ENCODE results near the gene MCFD2. TPM values are rescaled to one million over a fixed set of nuclear protein-coding genes. Genes with fewer than 3 reads are reported as not detected.

Gene MCFD2
- polyA plus RNA-seq, 3 donors: 37.6 to 78.8 (median 40.0) TPM

- WGBS, 3 donors: 65 to 88% (median 75%) methylated on average over 10 of the region's 10 CpGs
- H3K27ac ChIP-seq (ENCODE audit: low read depth, low read length): no peak overlapping the region
Observed at GRCh38 chr2:46942891-46943626, 27.5 kb upstream of the MCFD2 start.

- no peak overlapping the region for H3K27ac ChIP-seq (ENCODE audit: low read depth, low read length)
- WGBS, 3 donors: 0 to 12% (median 5%) methylated on average over 10 of the region's 10 CpGs
Observed at GRCh38 chr2:46942143-46942526, 26.5 kb upstream of the MCFD2 start.

- 40 to 58% (median 53%) methylated on average over 13 of the region's 13 CpGs for WGBS, 3 donors
- H3K27ac ChIP-seq (ENCODE audit: low read depth, low read length): no peak overlapping the region
Observed at GRCh38 chr2:46939626-46940359, 24.2 kb upstream of the MCFD2 start.

- WGBS, 3 donors: 54 to 70% (median 65%) methylated on average over 4 of the region's 4 CpGs
Observed at GRCh38 chr2:46937471-46937901, 21.9 kb upstream of the MCFD2 start.

GRCh38 chr2:46936566-46936965, 21.0 kb upstream of the MCFD2 start:
- no peak overlapping the region for H3K27ac ChIP-seq (ENCODE audit: low read depth, low read length)
- 92 to 98% (median 95%) methylated on average over 5 of the region's 5 CpGs for WGBS, 3 donors

More at GRCh38 chr2:46937471-46937901, 21.9 kb upstream of the MCFD2 start:
- H3K27ac ChIP-seq (ENCODE audit: low read depth, low read length): no peak overlapping the region

- H3K27ac ChIP-seq (ENCODE audit: low read depth, low read length): no peak overlapping the region
- 90 to 96% (median 94%) methylated on average over 5 of the region's 5 CpGs for WGBS, 3 donors
Observed at GRCh38 chr2:46935071-46935470, 19.5 kb upstream of the MCFD2 start.

GRCh38 chr2:46929612-46930011, 14.0 kb upstream of the MCFD2 start:
- WGBS, 3 donors: 94 to 96% (median 94%) methylated on average over 1 of the region's 1 CpG
- no peak overlapping the region for H3K27ac ChIP-seq (ENCODE audit: low read depth, low read length)

GRCh38 chr2:46926863-46927262, 11.3 kb upstream of the MCFD2 start:
- H3K27ac ChIP-seq (ENCODE audit: low read depth, low read length): no peak overlapping the region
- 93 to 99% (median 99%) methylated on average over 2 of the region's 2 CpGs for WGBS, 3 donors

GRCh38 chr2:46925474-46926351, 10.1 kb upstream of the MCFD2 start:
- 84 to 86% (median 85%) methylated on average over 6 of the region's 6 CpGs for WGBS, 3 donors
- H3K27ac ChIP-seq (ENCODE audit: low read depth, low read length): no peak overlapping the region

GRCh38 chr2:46924608-46925007, 9.0 kb upstream of the MCFD2 start:
- no peak overlapping the region for H3K27ac ChIP-seq (ENCODE audit: low read depth, low read length)
- WGBS, 3 donors: 88 to 91% (median 89%) methylated on average over 5 of the region's 5 CpGs

GRCh38 chr2:46924038-46924437, 8.4 kb upstream of the MCFD2 start:
- 96 to 100% (median 97%) methylated on average over 2 of the region's 2 CpGs for WGBS, 3 donors
- H3K27ac ChIP-seq (ENCODE audit: low read depth, low read length): no peak overlapping the region

- H3K27ac ChIP-seq (ENCODE audit: low read depth, low read length): no peak overlapping the region
Observed at GRCh38 chr2:46923041-46923528, 7.5 kb upstream of the MCFD2 start.

- no peak overlapping the region for H3K27ac ChIP-seq (ENCODE audit: low read depth, low read length)
- WGBS, 3 donors: 84 to 92% (median 92%) methylated on average over 4 of the region's 4 CpGs
Observed at GRCh38 chr2:46922606-46923005, 7.0 kb upstream of the MCFD2 start.

- 84 to 88% (median 86%) methylated on average over 11 of the region's 11 CpGs for WGBS, 3 donors
- H3K27ac ChIP-seq (ENCODE audit: low read depth, low read length): no peak overlapping the region
Observed at GRCh38 chr2:46921676-46922448, 6.3 kb upstream of the MCFD2 start.

- H3K27ac ChIP-seq (ENCODE audit: low read depth, low read length): no peak overlapping the region
Observed at GRCh38 chr2:46917628-46918027, 2.0 kb upstream of the MCFD2 start.

- 0% methylated on average over 42 to 55 of the region's 55 CpGs for WGBS, 3 donors
- H3K27ac ChIP-seq (ENCODE audit: low read depth, low read length): no peak overlapping the region
Observed at GRCh38 chr2:46915811-46916630, 415 bp upstream of the MCFD2 start.

- H3K27ac ChIP-seq (ENCODE audit: low read depth, low read length): no peak overlapping the region
- 14 to 44% (median 39%) methylated on average over 11 of the region's 11 CpGs for WGBS, 3 donors
Observed at GRCh38 chr2:46914578-46915230, 902 bp downstream of the MCFD2 start.
